HepG2 (cell line): ENCODE measurements around the gene SLC6A4. TPM values are rescaled to one million over a fixed set of nuclear protein-coding genes. Genes with fewer than 3 reads are reported as not detected.
A peak's percentile ranks its signal among the peaks of the same experiment; 100 is the strongest.

Experiments
- CEBPB ChIP-seq: IDR thresholded peaks from 2 replicates; pipeline ENCODE4 v1.6.1; 2011; ENCODE audit warnings: low read depth, low read length, improper control_type of control experiment, borderline replicate concordance
- EHMT2 ChIP-seq: fragments of 200-600 bp; sonication (generic); IDR thresholded peaks from 2 replicates; pipeline ENCODE4 v1.7.0; 2017; ENCODE audit warnings: antibody characterized with exemption, low read depth, low read length, borderline replicate concordance
- HOXA3 ChIP-seq: sonication (generic); formaldehyde crosslinking; IDR thresholded peaks from 2 replicates; pipeline ENCODE4 v1.5.0; 2020; ENCODE audit warnings: missing genetic modification reagents
- MAFG ChIP-seq: sonication (generic); formaldehyde crosslinking; IDR thresholded peaks from 2 replicates; pipeline ENCODE4 v1.5.1; 2020; ENCODE audit warnings: mild to moderate bottlenecking, missing genetic modification reagents
- SKI ChIP-seq: fragments of 450-650 bp; IDR thresholded peaks from one replicate; pipeline ENCODE4 v1.6.1; 2018; ENCODE audit warnings: mild to moderate bottlenecking; ENCODE audit not compliant: partially characterized antibody
- SNAPC2 ChIP-seq: sonication (generic); formaldehyde crosslinking; IDR thresholded peaks from 2 replicates; pipeline ENCODE4 v1.8.1; 2022; ENCODE audit warnings: mild to moderate bottlenecking, missing genetic modification reagents
- SPEN ChIP-seq: sonication (generic); formaldehyde crosslinking; IDR thresholded peaks from 2 replicates; pipeline ENCODE4 v1.5.1; 2020; ENCODE audit warnings: low read depth, mild to moderate bottlenecking, missing genetic modification reagents
- STAT6 ChIP-seq: sonication (generic); formaldehyde crosslinking; IDR thresholded peaks from 2 replicates; pipeline ENCODE4 v1.4.0; 2020; ENCODE audit warnings: missing genetic modification reagents, mild to moderate bottlenecking, borderline replicate concordance
- ZFP1 ChIP-seq: IDR thresholded peaks from 2 replicates; pipeline ENCODE4 v1.6.1; 2016
- ZNF572 ChIP-seq: sonication (generic); formaldehyde crosslinking; IDR thresholded peaks from 2 replicates; pipeline ENCODE4 v1.5.1; 2020; ENCODE audit warnings: mild to moderate bottlenecking, missing genetic modification reagents
- ZNF749 ChIP-seq: sonication (generic); formaldehyde crosslinking; IDR thresholded peaks from 2 replicates; pipeline ENCODE4 v1.8.0; 2022; ENCODE audit warnings: mild to moderate bottlenecking, missing genetic modification reagents, moderate library complexity, borderline replicate concordance
- polyA plus RNA-seq, 8 experiments: library from polyadenylated mRNA; depleted of rRNA in 3 of 8; stranded (reverse) in 7 of 8; unstranded in 1 of 8; fragments of >200 nt; fragmentation: Illumina TruSeq in 4 of 8; extraction: Trizol in 4 of 8; gene quantifications; 2 replicates each; pipeline versions ENCODE4 v1.2.1 to v1.2.3, GENCODE V29; 2011 to 2016; ENCODE audit warnings: low read depth in 4 of 8, missing spikeins in 1 of 8, mixed read lengths in 1 of 8; ENCODE audit not compliant: insufficient read depth in 1 of 8
- total RNA-seq, 5 experiments: library from RNA; depleted of rRNA; stranded (reverse); fragments of >200 nt; fragmentation: Illumina TruSeq; extraction: Trizol; gene quantifications; 2 replicates each; pipeline ENCODE4 v1.2.3, GENCODE V29; 2016; ENCODE audit warnings: low read depth in 1 of 5
- TF ChIP-seq, protein P1 (sequence below): IDR thresholded peaks from 2 replicates; pipeline ENCODE4 v1.6.1; 2012; ENCODE audit warnings: inconsistent platforms
- TF ChIP-seq, protein P2 (sequence below): IDR thresholded peaks from 2 replicates; pipeline ENCODE4 v1.6.1; 2016; ENCODE audit warnings: low read depth, control low read depth
- TF ChIP-seq, protein P3 (sequence below): sonication (generic); formaldehyde crosslinking; IDR thresholded peaks from 2 replicates; pipeline ENCODE4 v1.4.0; 2020; ENCODE audit warnings: missing genetic modification reagents, borderline replicate concordance
- TF ChIP-seq, protein P4 (sequence below): sonication (generic); formaldehyde crosslinking; IDR thresholded peaks from one replicate; pipeline ENCODE4 v1.5.1; 2020; ENCODE audit warnings: mild to moderate bottlenecking, missing genetic modification reagents; ENCODE audit errors: not compliant biosample characterization

SLC6A4 gene
- total and polyA plus RNA-seq, 2 of the 13 experiments (the other 11 are each of a cell fraction or from before 2014, with no cell fraction given), result 7.6 to 20.3 TPM

DNA sequence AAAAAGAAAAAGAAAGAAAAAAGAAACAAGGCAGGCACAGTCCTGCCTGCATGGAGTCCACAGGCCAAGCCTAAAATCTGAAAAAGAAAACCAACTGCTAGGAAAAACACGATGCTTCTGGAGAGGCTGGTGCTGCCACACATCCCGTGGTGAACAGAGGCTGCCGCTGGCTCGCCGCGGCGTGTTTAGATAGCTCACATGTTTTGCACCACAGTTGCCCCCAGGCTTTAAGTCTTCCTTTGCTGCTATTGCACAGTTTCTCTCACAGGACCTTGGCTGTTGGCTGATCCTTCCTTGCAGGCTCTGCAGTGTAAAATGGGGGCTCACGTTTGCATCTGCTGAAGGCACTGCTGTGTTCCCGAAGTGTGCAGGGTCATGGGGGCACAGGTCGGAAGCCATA, 8.6 kb downstream of the SLC6A4 start (continued):
- no peak for TF ChIP-seq MAFG (CRISPR knock-in tag)
- TF ChIP-seq SKI, result no peak
- no peak for TF ChIP-seq HOXA3 (CRISPR knock-in tag)
- TF ChIP-seq STAT6 (CRISPR knock-in tag), result no peak
- no peak for TF ChIP-seq EHMT2
- no peak for TF ChIP-seq ZFP1 (CRISPR knock-in tag)
- no peak for TF ChIP-seq CEBPB
- TF ChIP-seq, protein P1, sequence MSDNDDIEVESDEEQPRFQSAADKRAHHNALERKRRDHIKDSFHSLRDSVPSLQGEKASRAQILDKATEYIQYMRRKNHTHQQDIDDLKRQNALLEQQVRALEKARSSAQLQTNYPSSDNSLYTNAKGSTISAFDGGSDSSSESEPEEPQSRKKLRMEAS, result peak; percentile 50
- TF ChIP-seq, protein P2, sequence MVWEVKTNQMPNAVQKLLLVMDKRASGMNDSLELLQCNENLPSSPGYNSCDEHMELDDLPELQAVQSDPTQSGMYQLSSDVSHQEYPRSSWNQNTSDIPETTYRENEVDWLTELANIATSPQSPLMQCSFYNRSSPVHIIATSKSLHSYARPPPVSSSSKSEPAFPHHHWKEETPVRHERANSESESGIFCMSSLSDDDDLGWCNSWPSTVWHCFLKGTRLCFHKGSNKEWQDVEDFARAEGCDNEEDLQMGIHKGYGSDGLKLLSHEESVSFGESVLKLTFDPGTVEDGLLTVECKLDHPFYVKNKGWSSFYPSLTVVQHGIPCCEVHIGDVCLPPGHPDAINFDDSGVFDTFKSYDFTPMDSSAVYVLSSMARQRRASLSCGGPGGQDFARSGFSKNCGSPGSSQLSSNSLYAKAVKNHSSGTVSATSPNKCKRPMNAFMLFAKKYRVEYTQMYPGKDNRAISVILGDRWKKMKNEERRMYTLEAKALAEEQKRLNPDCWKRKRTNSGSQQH (CRISPR knock-in tag), result no peak
- TF ChIP-seq, protein P3, sequence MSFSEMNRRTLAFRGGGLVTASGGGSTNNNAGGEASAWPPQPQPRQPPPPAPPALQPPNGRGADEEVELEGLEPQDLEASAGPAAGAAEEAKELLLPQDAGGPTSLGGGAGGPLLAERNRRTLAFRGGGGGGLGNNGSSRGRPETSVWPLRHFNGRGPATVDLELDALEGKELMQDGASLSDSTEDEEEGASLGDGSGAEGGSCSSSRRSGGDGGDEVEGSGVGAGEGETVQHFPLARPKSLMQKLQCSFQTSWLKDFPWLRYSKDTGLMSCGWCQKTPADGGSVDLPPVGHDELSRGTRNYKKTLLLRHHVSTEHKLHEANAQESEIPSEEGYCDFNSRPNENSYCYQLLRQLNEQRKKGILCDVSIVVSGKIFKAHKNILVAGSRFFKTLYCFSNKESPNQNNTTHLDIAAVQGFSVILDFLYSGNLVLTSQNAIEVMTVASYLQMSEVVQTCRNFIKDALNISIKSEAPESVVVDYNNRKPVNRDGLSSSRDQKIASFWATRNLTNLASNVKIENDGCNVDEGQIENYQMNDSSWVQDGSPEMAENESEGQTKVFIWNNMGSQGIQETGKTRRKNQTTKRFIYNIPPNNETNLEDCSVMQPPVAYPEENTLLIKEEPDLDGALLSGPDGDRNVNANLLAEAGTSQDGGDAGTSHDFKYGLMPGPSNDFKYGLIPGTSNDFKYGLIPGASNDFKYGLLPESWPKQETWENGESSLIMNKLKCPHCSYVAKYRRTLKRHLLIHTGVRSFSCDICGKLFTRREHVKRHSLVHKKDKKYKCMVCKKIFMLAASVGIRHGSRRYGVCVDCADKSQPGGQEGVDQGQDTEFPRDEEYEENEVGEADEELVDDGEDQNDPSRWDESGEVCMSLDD, result no peak
- TF ChIP-seq SNAPC2, result no peak
- no peak for TF ChIP-seq ZNF572 (CRISPR knock-in tag)
- TF ChIP-seq SPEN (CRISPR knock-in tag), result no peak
- TF ChIP-seq, protein P4, sequence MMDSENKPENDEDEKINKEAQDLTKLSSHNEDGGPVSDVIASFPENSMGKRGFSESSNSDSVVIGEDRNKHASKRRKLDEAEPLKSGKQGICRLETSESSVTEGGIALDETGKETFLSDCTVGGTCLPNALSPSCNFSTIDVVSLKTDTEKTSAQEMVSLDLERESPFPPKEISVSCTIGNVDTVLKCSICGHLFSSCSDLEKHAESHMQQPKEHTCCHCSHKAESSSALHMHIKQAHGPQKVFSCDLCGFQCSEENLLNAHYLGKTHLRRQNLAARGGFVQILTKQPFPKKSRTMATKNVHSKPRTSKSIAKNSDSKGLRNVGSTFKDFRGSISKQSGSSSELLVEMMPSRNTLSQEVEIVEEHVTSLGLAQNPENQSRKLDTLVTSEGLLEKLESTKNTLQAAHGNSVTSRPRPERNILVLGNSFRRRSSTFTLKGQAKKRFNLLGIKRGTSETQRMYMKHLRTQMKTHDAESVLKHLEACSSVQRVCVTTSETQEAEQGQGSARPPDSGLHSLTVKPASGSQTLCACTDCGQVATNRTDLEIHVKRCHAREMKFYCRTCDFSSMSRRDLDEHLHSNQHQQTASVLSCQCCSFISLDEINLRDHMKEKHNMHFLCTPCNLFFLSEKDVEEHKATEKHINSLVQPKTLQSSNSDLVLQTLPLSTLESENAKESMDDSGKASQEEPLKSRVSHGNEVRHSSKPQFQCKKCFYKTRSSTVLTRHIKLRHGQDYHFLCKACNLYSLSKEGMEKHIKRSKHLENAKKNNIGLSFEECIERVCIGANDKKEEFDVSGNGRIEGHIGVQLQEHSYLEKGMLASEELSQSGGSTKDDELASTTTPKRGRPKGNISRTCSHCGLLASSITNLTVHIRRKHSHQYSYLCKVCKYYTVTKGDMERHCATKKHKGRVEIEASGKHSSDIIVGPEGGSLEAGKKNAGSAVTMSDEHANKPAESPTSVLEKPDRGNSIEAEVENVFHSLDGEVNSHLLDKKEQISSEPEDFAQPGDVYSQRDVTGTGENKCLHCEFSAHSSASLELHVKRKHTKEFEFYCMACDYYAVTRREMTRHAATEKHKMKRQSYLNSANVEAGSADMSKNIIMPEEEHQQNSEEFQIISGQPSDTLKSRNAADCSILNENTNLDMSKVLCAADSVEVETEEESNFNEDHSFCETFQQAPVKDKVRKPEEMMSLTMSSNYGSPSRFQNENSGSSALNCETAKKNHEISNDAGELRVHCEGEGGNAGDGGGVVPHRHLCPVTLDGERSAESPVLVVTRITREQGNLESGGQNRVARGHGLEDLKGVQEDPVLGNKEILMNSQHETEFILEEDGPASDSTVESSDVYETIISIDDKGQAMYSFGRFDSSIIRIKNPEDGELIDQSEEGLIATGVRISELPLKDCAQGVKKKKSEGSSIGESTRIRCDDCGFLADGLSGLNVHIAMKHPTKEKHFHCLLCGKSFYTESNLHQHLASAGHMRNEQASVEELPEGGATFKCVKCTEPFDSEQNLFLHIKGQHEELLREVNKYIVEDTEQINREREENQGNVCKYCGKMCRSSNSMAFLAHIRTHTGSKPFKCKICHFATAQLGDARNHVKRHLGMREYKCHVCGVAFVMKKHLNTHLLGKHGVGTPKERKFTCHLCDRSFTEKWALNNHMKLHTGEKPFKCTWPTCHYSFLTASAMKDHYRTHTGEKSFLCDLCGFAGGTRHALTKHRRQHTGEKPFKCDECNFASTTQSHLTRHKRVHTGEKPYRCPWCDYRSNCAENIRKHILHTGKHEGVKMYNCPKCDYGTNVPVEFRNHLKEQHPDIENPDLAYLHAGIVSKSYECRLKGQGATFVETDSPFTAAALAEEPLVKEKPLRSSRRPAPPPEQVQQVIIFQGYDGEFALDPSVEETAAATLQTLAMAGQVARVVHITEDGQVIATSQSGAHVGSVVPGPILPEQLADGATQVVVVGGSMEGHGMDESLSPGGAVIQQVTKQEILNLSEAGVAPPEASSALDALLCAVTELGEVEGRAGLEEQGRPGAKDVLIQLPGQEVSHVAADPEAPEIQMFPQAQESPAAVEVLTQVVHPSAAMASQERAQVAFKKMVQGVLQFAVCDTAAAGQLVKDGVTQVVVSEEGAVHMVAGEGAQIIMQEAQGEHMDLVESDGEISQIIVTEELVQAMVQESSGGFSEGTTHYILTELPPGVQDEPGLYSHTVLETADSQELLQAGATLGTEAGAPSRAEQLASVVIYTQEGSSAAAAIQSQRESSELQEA (CRISPR knock-in tag), result no peak
- TF ChIP-seq ZNF749 (CRISPR knock-in tag), result no peak
